ENCODE measurements around the gene LCN6. TPM values are rescaled to one million over a fixed set of nuclear protein-coding genes. Genes with fewer than 3 reads are reported as not detected.

The LCN6 gene
- total RNA-seq, 4 donors from 2014 or later = 16.2 to 31.4 (median 22.7) TPM

DNA sequence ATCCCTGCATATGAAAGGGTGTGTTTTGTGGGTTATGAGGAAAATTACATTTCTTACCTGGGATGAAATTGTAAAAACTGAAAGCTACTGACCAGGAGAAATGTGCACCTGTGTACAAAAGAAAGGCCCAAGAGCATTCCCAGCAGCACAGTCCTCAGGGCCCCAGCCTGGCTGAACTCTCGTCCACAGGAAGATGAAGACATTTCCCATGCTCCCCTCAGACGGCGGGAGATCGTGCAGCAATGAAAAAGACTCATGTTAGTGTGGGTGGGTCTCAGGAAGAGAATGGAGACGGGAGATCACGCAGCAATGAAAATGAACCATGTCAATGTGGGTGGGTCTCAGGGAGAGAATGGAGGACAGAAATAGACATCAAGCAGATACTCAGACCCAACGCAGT lies 28.6 kb upstream of the LCN6 start:
- TF ChIP-seq POLR2AphosphoS5 (IDR thresholded peaks at IDR 0.05) (no peak), POLR2A (IDR thresholded peaks at IDR 0.05) (no peak), EP300 (IDR thresholded peaks at IDR 0.05) (no peak)
- TF ChIP-seq, protein P1, sequence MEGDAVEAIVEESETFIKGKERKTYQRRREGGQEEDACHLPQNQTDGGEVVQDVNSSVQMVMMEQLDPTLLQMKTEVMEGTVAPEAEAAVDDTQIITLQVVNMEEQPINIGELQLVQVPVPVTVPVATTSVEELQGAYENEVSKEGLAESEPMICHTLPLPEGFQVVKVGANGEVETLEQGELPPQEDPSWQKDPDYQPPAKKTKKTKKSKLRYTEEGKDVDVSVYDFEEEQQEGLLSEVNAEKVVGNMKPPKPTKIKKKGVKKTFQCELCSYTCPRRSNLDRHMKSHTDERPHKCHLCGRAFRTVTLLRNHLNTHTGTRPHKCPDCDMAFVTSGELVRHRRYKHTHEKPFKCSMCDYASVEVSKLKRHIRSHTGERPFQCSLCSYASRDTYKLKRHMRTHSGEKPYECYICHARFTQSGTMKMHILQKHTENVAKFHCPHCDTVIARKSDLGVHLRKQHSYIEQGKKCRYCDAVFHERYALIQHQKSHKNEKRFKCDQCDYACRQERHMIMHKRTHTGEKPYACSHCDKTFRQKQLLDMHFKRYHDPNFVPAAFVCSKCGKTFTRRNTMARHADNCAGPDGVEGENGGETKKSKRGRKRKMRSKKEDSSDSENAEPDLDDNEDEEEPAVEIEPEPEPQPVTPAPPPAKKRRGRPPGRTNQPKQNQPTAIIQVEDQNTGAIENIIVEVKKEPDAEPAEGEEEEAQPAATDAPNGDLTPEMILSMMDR (IDR thresholded peaks at IDR 0.05) = no peak
- Histone ChIP-seq H3K27me3 (no peaks in the 10 kb centered on the region), H3K9me3 (peaks cover 0 to 3% (median 0%) of the 10 kb centered on the region in 3 donors), H3K36me3 (no peaks in the 10 kb centered on the region), H3K27ac (no peak overlapping the region), H3K4me3 (no peak overlapping the region), H3K4me1 (no peaks in the 10 kb centered on the region)
- 31 to 59% methylated on average over 3 to 7 of the region's 7 CpGs for whole genome bisulfite sequencing, 2 donors (ENCODE audit: low coverage in 1 of 2)
- ATAC-seq = no peak

DNA sequence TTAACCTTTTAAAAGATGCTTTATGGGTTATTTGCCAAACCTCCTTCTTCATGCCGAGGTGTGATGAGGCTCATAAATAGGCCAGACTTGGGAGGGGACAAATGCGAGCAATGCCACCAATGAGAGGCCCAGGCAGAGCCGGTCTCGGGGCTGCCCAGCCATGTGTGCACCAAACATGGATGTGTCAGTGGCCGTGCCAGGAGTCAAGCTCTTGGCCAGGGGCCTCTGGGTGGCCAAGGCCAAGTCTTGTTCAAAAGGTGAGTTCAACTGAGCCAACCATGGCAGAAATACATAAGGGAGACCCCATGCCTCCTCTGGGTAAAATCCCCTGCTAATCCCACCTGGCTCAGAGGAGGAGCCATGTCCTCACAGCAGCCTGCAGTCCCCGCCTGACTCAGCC lies 26.9 kb upstream of the LCN6 start:
- no peaks in the 10 kb centered on the region for H3K36me3 ChIP-seq
- H3K9me3 ChIP-seq = peaks cover 0 to 3% (median 0%) of the 10 kb centered on the region in 3 donors
- TF ChIP-seq, protein P1 (IDR thresholded peaks at IDR 0.05) = no peak
- TF ChIP-seq EP300 (IDR thresholded peaks at IDR 0.05) (no peak), POLR2AphosphoS5 (IDR thresholded peaks at IDR 0.05) (no peak)
- 43 to 80% methylated on average over 1 of the region's 6 CpGs for WGBS, 2 donors (ENCODE audit: low coverage in 1 of 2)
- no peak overlapping the region for H3K27ac ChIP-seq
- no peaks in the 10 kb centered on the region for H3K27me3 ChIP-seq
- H3K4me3 ChIP-seq = no peak overlapping the region
- no peaks in the 10 kb centered on the region for H3K4me1 ChIP-seq
- ATAC-seq = no peak

- 93 to 100% methylated on average over 2 to 3 of the region's 12 CpGs for WGBS, 2 donors (ENCODE audit: low coverage in 1 of 2)
- no peak for ATAC-seq
Measured at GRCh38 chr9:136774416-136775045, 26.2 kb upstream of the LCN6 start.

GRCh38 chr9:136773386-136774044 lies 25.2 kb upstream of the LCN6 start:
- TF ChIP-seq POLR2AphosphoS5 (IDR thresholded peaks at IDR 0.05) (no peak), POLR2A (IDR thresholded peaks at IDR 0.05) (no peak), EP300 (IDR thresholded peaks at IDR 0.05) (no peak)
- TF ChIP-seq, protein P1 (IDR thresholded peaks at IDR 0.05) = no peak
- H3K4me3 ChIP-seq = no peak overlapping the region
- peaks cover 0 to 4% (median 0%) of the 10 kb centered on the region in 3 donors for H3K4me1 ChIP-seq
- H3K36me3 ChIP-seq = no peaks in the 10 kb centered on the region
- 60% methylated on average over 1 of the region's 7 CpGs; no CpG with 5 or more reads in 1 of the 2 donors for WGBS, 2 donors (ENCODE audit: low coverage in 1 of 2)
- no peak for ATAC-seq
- no peaks in the 10 kb centered on the region for H3K27me3 ChIP-seq
- peaks cover 0 to 3% (median 0%) of the 10 kb centered on the region in 3 donors for H3K9me3 ChIP-seq
- no peak overlapping the region for H3K27ac ChIP-seq

More at GRCh38 chr9:136774416-136775045, 26.2 kb upstream of the LCN6 start:
- H3K27me3 ChIP-seq = no peaks in the 10 kb centered on the region
- no peak overlapping the region for H3K4me3 ChIP-seq
- peaks cover 0 to 3% (median 0%) of the 10 kb centered on the region in 3 donors for H3K9me3 ChIP-seq
- H3K27ac ChIP-seq = no peak overlapping the region
- peaks cover 0 to 4% (median 0%) of the 10 kb centered on the region in 3 donors for H3K4me1 ChIP-seq
- TF ChIP-seq POLR2AphosphoS5 (IDR thresholded peaks at IDR 0.05) (no peak), EP300 (IDR thresholded peaks at IDR 0.05) (no peak), POLR2A (IDR thresholded peaks at IDR 0.05) (no peak)
- TF ChIP-seq, protein P1 (IDR thresholded peaks at IDR 0.05) = no peak
- H3K36me3 ChIP-seq = no peaks in the 10 kb centered on the region
